ENCODE data around the gene NOS3.

GRCh38 chr7:150992833-150993302 is 2.1 kb downstream of the NOS3 start:
- TF ChIP-seq SUZ12 (IDR thresholded peaks at IDR 0.05; ENCODE audit: extremely low read depth, insufficient read depth, insufficient read length), result no peak
- TF ChIP-seq YY1 (IDR thresholded peaks at IDR 0.05; ENCODE audit: insufficient read depth, insufficient read length), result no peak
